Stimulated activated CD8-positive, alpha-beta memory T cell treated with anti-CD3 and anti-CD28 coated beads, Interleukin-12 subunit alpha, Interleukin-12 subunit beta, amount 100 ng/mL, for 24 hours (primary cell): ENCODE measurements around the gene ATPAF1.

Experiments used
- DNase-seq: peaks from one replicate; pipeline ENCODE4 v3.0.0-alpha.2; 2020; ENCODE audit errors: extremely low read depth

ATPAF1 gene

DNA sequence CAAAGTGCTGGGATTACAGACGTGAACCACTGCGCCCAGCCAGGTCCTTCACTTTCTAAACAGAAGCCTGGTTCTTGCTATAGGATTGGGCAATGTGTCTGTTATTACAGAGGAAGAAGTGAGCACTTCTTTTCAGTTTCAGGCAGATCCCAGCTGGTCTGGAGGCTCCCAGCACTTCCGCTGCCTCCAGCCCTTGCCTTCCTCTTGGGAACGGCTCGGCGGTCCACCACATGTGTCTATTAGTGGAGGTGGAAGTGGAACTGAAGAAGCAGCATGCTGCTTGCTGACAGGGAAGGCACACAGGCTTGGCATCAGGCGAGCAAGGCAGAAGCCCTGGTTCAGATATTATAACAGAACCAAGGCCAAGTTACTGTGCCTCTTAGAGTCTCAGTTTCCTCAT lies 81.1 kb downstream of the ATPAF1 start:
- DNase-seq: no peak

GRCh38 chr1:46585312-46585938 lies 82.7 kb downstream of the ATPAF1 start:
- DNase-seq: no peak

GRCh38 chr1:46583494-46583893 lies 84.7 kb downstream of the ATPAF1 start:
- DNase-seq: no peak

DNA sequence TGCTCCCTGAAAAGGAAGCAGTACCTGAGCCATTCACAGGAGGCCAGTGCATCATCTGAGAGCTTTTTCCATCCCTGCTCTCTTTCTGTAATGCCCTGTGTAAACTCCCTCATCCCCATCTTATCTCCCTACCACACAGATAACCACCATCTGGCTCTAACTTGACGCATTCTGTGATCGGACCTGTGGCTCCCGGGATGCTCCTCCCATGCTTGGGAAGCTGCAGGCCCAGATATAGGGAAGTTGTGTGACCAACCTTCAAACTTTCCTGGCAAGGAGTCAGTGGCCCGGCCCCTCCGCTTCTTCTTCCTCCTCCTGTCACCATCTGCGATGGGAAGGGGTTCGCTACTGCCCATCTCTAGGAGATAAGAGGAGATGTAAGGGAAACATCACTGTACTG lies 85.2 kb downstream of the ATPAF1 start:
- DNase-seq: no peak
